Effector CD4-positive, alpha-beta T cell (primary cell): ENCODE measurements around the gene STAP2.

Source experiments
- DNase-seq: peaks from one replicate; pipeline ENCODE4 v3.0.0-alpha.2; 2020
- total RNA-seq: gene quantifications from one replicate; lab custom pipeline; 2026; lab: John Stamatoyannopoulos, UW

The STAP2 gene, protein sequence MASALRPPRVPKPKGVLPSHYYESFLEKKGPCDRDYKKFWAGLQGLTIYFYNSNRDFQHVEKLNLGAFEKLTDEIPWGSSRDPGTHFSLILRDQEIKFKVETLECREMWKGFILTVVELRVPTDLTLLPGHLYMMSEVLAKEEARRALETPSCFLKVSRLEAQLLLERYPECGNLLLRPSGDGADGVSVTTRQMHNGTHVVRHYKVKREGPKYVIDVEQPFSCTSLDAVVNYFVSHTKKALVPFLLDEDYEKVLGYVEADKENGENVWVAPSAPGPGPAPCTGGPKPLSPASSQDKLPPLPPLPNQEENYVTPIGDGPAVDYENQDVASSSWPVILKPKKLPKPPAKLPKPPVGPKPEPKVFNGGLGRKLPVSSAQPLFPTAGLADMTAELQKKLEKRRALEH
- total RNA-seq: 3.9 reads per million, percentile 15 among the genes with 10 or more reads in this experiment

- DNase-seq: no peak
These were observed at the start of gene STAP2 for GRCh38 chr19:4338441-4339355. Gene STAP2 (minus strand): TSS chr19:4338827. CDS start chr19:4338753, 74 bp downstream.

DNA sequence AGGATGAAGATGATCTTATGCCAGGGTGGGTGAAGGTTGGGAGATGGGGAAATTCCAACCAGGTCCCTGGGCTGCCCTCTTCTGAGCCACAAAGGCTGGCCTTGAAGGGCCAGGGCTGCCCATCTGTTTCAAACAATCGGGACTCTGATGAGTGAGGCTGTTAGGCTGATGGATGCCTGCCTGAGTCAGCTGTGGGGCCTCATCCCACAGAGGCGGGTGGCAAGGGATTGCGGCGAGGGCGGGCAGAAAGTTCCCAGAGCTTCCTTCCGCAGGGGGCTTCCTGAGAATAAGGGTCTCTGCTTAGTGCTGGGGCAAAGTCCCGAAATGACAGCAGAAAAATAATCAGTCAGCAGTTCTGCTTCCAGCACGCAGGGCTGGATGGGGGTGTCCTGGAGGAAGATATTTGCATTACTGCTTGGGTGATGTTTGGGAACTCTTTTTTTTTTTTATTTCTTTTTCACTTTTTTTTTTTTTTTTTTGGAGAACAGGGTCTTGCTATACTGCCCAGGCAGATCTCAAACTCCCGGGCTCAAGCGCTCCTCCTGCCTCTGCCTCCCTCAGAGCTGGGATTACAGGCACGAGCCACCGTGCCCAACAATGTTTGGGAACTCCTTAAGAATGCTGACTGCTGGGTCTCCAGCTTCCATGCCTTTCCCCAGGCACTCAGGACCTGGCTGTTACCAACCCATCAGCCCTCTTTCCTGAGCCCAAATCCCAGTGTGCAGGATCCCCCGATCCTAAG, 47.6 kb upstream of the STAP2 start:
- DNase-seq: no peak

DNA sequence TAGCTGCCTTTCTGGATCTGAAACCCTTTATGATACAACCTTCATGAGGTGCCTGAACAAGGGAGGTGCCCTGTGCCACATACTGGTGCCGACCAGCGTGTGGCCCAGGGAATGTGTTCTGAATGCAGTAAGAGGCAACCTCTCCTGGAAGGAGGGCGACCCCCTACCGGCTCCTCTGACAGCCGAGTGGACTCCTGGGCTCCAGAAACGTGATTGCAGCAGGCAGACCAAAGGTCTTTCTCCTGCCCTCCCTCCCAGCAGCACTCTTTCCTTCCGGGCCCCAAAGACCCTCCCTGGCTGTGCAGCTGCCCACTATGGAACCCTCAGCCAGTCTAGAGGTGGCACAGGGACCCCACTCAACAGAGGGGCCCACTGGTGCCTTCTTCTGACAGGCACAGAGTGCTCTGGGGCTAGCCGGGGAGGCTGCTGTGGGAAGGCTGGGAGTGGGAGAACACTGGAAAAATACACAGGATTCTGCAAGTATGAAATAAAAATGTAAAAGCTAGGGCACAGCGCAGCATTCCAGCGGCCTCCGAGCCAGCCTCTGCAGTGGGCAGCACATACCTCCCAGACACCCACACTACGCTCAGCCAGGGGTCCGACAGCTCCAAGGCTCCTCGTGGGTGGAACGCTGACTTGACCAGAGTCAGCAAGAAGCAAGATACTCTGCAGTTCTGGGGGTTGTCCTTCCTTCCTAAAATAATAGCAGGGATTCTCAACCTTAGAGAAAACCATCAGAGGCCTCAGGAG, 46.8 kb upstream of the STAP2 start:
- no peak for DNase-seq

DNA sequence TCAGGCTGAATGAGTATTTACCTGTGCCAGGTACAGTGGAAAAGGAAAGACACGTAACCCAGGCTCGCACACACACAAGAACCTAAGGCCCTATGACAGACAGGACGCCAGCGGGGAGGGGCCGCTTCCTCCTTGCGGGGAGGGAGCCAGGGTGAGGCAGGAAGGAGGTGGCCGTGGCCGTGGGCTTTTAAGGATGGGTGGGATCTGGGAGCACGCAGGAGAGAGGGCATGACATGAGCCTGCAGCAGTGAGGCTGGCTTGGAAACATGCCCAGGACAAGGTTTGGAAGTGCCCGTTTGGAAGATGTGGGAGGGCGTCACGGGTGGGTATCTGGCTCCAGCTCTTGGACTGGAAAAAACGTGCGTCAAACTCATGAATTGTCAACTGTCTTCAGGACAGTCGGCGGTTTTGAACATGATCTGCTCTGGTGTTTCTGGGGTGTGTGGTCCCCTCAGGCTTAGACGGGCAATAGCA, 41.7 kb upstream of the STAP2 start:
- DNase-seq: peak; percentile 60

DNA sequence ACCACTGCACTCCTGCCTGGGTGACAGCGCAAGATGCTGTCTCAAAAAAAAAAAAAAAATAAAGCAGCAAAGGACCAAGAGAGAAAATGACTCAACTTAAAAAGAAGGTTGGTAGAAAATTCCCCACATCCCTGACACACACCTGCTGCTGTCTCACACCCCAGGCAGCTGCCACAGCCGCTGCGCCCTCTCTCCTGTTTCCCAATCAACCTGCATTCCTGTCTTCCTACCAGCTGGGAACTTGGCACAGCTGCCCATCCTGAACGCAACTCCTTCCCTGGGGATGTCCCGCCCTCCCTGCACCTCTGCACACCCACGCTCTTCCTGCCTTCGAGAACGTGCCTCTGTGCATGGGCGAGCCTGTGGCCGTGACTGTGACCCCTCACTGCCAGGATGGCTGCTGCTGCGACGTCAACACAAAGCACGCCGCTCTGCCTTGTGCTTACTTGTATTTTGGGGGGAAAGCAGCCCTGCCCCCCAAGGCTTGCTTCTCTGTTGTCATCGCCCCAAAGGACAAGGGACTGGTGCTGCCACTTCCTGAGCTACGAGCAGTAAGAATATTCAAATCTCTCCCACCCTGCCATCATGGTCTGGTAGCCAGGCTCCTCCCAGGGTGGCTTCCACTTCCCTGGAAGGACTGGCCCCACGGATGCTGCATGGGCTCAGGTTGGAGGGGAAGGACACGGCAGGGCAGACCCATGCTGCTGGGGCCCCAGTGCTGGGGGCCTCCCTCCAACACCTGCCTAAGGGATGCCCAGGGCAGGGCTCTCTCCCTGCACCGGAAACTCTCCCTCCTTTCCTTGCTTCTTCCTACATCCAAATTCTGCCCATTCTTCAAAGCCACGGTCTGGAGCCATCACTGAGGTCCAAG, 41.0 kb upstream of the STAP2 start:
- DNase-seq: no peak

DNA sequence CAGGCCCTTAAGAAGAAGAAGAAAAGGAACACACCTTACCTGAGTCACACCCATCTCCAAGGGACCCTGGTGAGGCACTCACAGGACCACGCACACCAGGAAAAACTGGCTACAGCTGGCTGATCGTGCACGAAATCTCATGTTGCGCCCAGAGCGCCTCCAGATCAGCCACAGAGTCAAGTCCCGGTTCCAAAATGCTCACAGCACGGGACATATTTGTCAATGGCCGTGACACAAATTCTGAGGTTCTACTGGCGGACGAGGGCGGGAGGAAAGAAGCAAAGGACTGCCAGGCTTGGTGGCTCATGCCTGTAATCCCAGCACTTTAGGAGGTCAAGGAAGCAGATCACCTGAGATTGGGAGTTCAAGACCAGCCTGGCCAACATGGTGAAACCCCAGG, 40.3 kb upstream of the STAP2 start:
- no peak for DNase-seq

GRCh38 chr19:4376991-4377781, 38.6 kb upstream of the STAP2 start:
- no peak for DNase-seq

DNA sequence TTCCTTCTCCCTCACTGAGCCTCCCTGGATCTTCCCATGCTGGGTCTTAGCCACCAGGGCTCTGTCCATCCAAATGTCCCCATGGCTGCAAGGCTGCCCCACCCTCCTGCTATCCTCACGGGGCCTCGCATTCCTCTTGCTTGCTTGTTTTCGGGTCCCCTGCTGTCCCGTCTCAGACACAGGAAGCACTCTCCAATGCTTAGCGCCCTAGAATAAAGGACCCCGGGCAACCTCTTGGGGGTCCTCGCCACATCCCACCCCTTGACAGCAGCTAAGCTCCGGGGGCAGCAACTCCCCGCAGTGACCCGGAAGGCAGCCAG, 38.0 kb upstream of the STAP2 start:
- DNase-seq: no peak

DNA sequence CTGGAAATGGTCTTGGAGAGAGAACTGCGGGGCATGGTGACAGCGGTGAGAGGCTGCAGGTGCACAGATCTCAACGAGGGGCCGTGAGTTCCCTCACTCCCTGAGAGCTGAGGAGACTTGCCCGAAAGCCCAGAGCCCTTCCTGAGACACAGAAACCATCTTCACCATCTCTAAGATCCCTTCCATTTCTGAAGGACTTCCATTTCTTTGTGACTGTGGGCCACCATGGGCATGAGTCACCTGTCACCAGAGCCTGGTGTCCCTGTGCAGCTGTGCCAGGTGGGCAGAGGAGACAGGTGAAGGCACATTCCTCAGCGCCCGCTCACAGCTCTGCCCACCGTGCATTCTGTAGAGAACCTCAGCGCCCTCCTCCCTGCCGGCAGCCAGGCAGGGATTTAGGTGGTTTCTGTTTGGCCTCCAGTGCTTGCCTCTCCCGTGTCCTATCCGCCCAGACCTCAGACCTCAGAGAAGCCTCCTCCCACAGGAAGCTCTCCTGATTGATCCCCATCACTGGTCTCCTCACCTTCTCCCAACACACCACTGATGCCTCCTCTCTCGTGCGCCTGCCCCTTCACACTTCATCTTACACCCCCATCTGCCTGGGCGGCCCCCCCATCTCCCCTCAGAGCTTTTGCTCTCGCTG, 37.5 kb upstream of the STAP2 start:
- DNase-seq: no peak

DNA sequence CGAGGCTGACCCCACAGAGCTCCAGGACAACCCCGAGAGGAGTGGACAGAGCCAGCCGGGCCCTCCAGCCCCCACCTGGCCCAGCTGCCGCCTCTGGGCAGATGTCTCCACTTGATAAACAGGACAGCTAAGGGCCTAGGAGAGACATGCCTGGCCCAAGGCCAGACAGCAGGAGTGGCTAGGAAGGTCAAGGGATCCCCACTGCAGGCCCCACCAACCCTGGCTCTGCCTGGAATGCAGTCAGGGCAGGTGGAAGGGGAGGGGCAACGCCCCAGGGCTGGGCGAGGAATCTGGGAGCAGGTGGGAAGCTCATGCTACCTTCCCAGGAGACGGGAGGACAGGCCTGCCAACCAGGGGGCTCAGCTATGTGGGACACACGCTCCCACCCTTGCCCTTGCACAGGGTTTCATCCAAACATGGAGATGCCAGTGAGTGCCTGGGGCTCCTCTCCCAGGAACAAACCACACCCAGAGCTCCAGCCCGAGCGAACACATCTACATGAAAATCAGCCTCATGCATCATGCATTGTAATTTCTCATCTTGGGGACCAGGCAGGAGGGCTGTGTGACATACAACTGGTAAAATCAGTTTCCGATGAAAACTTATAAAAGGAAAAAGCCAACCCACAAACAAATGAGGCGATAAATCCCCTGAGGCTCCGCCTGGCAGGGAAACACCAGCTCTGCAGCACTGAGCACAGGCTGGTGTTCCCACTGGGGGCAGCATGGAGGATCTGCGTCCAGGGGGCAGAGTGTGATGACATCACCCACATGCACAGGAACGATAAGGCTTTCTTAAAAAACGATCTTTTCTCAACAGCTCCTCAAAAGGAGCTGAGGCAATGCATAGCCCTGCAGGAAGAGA, 36.8 kb upstream of the STAP2 start:
- DNase-seq: no peak

DNA sequence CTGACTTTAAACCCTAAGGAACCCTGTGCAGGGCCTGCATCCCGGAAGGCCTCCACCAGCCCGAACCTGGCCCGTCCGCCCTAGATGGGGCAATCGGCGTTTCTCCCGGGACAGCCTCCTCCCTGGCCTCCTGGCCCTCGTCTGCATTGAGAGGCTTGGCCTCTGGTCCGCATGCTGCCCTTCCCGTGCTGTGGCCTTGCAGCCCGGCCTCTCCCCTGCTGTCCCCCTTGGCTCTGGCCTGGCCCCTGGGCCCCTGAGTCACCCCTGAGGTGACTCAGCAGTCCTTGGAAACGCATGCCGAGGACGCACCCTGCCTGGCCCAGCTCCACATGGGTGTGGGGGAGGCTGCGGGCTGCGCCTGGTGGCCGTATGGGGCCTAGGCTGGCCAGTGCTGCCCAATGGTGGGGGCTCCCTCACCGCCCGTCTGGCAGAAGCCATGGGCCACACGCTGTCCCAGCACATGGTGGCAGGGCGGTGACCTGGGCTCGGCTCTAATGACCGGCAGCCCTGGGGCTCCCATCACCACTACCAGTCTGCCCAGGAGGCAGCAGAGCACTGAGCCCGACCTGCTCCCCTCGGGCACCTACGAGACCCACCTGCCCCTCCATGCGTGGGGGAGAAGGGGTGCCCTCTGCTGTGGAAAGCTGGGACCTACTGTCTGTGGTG, 36.0 kb upstream of the STAP2 start:
- no peak for DNase-seq

- no peak for DNase-seq
These were observed 35.2 kb upstream of the STAP2 start for GRCh38 chr19:4373601-4374497.

GRCh38 chr19:4373013-4373367, 34.4 kb upstream of the STAP2 start:
- DNase-seq: no peak

GRCh38 chr19:4372165-4373012, 33.8 kb upstream of the STAP2 start:
- DNase-seq: no peak

GRCh38 chr19:4371247-4372164, 32.9 kb upstream of the STAP2 start:
- DNase-seq: no peak
